ENCODE data around the gene RANGAP1. TPM values are rescaled to one million over a fixed set of nuclear protein-coding genes. Genes with fewer than 3 reads are reported as not detected.

The RANGAP1 gene
- polyA plus RNA-seq, 2 of the 4 experiments (the other 2 are of a cell fraction) = 44.9 to 75.1 TPM

DNA sequence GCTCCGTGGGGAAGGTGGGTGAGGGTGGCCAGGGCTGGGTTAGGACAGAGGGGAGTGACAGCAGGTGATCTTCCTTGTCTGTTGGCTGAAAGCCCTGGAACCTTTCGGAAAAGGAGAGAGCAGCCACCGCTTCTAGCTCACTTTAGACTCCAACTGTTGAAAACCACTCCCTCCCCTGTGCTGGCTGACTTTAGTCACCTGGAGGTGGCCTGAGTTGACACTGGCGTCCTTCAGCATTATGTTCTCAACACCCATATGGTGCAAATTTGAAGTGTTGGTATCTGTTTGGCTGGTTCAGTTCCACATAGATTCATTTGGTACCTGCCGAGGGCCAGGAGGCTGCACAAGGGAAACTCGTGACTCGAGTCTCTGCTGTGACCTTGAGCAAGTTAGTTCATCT, 44.2 kb upstream of the RANGAP1 start:
- ATAC-seq (no peak), FAIRE-seq (no peak), DNase-seq (ENCODE audit: low read depth in 1 of 2, low spot score in 1 of 2) (no peak)
- Histone ChIP-seq H3K27ac (no peak overlapping the region), H3K4me3 (no peak overlapping the region), H3K4me1 (no peaks in the 10 kb centered on the region), H3K9me3 (no peaks in the 10 kb centered on the region), H3K4me2 (no peak overlapping the region)
- WGBS (ENCODE audit: missing lambda C conversion rate) = 92% methylated on average over 7 of the region's 7 CpGs
- no peak for TF ChIP-seq CHD2 (IDR thresholded peaks at IDR 0.05; ENCODE audit: low read length, partially characterized antibody)
- no peak for TF ChIP-seq ZFP36 (IDR thresholded peaks at IDR 0.05; ENCODE audit: borderline replicate concordance, partially characterized antibody)
- no peak for TF ChIP-seq HOXB5 (CRISPR knock-in tag; IDR thresholded peaks at IDR 0.05)
- TF ChIP-seq TP53 (CRISPR knock-in tag; IDR thresholded peaks at IDR 0.05) = no peak
- TF ChIP-seq, protein P1, sequence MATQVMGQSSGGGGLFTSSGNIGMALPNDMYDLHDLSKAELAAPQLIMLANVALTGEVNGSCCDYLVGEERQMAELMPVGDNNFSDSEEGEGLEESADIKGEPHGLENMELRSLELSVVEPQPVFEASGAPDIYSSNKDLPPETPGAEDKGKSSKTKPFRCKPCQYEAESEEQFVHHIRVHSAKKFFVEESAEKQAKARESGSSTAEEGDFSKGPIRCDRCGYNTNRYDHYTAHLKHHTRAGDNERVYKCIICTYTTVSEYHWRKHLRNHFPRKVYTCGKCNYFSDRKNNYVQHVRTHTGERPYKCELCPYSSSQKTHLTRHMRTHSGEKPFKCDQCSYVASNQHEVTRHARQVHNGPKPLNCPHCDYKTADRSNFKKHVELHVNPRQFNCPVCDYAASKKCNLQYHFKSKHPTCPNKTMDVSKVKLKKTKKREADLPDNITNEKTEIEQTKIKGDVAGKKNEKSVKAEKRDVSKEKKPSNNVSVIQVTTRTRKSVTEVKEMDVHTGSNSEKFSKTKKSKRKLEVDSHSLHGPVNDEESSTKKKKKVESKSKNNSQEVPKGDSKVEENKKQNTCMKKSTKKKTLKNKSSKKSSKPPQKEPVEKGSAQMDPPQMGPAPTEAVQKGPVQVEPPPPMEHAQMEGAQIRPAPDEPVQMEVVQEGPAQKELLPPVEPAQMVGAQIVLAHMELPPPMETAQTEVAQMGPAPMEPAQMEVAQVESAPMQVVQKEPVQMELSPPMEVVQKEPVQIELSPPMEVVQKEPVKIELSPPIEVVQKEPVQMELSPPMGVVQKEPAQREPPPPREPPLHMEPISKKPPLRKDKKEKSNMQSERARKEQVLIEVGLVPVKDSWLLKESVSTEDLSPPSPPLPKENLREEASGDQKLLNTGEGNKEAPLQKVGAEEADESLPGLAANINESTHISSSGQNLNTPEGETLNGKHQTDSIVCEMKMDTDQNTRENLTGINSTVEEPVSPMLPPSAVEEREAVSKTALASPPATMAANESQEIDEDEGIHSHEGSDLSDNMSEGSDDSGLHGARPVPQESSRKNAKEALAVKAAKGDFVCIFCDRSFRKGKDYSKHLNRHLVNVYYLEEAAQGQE (IDR thresholded peaks at IDR 0.05) = no peak
- no peak for TF ChIP-seq EHF (CRISPR knock-in tag; IDR thresholded peaks at IDR 0.05)
- no peak for TF ChIP-seq KDM1A (IDR thresholded peaks at IDR 0.05; ENCODE audit: low read depth)
- TF ChIP-seq, protein P2, sequence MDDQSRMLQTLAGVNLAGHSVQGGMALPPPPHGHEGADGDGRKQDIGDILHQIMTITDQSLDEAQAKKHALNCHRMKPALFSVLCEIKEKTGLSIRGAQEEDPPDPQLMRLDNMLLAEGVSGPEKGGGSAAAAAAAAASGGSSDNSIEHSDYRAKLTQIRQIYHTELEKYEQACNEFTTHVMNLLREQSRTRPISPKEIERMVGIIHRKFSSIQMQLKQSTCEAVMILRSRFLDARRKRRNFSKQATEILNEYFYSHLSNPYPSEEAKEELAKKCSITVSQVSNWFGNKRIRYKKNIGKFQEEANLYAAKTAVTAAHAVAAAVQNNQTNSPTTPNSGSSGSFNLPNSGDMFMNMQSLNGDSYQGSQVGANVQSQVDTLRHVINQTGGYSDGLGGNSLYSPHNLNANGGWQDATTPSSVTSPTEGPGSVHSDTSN (IDR thresholded peaks at IDR 0.05) = no peak
- no peak for TF ChIP-seq ATOH8 (CRISPR knock-in tag; IDR thresholded peaks at IDR 0.05; ENCODE audit: low read depth)
- TF ChIP-seq CTCF (IDR thresholded peaks at IDR 0.05) = no peak
- TF ChIP-seq MAFK (IDR thresholded peaks at IDR 0.05; ENCODE audit: partially characterized antibody) = no peak
- TF ChIP-seq CBX8 (IDR thresholded peaks at IDR 0.05) = no peak
- no peak for TF ChIP-seq HOXA7 (CRISPR knock-in tag; IDR thresholded peaks at IDR 0.05)
- ChIA-PET POLR2A (no interaction called here), CTCF (interaction anchor here (0.6 kb wide), 1 partner anchor 188 kb away, joined by 4 read pairs; no protein-coding TSS in a partner anchor)

DNA sequence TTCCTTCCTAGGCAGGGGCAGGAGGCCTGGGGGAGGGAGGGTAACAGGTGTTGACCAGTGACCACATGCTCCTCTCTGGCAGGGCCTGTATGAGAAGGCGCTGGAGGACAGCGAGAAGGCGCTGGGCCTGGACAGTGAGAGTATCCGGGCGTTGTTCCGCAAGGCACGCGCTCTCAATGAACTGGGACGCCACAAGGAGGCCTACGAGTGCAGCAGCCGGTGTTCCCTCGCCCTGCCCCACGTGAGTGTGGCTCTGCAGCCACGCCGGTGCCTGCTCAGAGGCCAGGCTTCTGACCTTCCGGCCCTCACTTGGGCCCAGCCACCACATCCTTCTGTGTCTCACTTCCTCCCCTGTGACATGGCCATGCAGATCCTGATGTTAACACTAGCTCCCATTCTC, 41.1 kb upstream of the RANGAP1 start:
- DNase-seq (ENCODE audit: low read depth in 1 of 2, low spot score in 1 of 2) = no peak
- WGBS (ENCODE audit: missing lambda C conversion rate) = 94% methylated on average over 12 of the region's 16 CpGs
- ChIA-PET POLR2A (no interaction called here), CTCF (interaction anchor here (0.6 to 1.0 kb wide), 2 partner anchors 8 to 235 kb away, joined by 3 to 5 read pairs; partner anchors contain the start of gene EP300)
- H3K4me1 ChIP-seq = no peaks in the 10 kb centered on the region
- peak in 1 of 2 experiments; percentile 34; a peak in 2 of 6 replicates for ATAC-seq
- H3K4me3 ChIP-seq = no peak overlapping the region
- no peak overlapping the region for H3K4me2 ChIP-seq
- FAIRE-seq = no peak
- no peak overlapping the region for H3K27ac ChIP-seq
- H3K9me3 ChIP-seq = no peaks in the 10 kb centered on the region
- TF ChIP-seq MYC (IDR thresholded peaks at IDR 0.05; ENCODE audit: borderline replicate concordance, low read length) = no peak
- no peak for TF ChIP-seq RARB (CRISPR knock-in tag; IDR thresholded peaks at IDR 0.05)
- TF ChIP-seq CBX8 (IDR thresholded peaks at IDR 0.05) = no peak
- no peak for TF ChIP-seq FOSL2 (IDR thresholded peaks at IDR 0.05)
- TF ChIP-seq FOSL2 (CRISPR knock-in tag; IDR thresholded peaks at IDR 0.05) = no peak
- no peak for TF ChIP-seq BCL3 (IDR thresholded peaks at IDR 0.05)
- TF ChIP-seq, protein P3, sequence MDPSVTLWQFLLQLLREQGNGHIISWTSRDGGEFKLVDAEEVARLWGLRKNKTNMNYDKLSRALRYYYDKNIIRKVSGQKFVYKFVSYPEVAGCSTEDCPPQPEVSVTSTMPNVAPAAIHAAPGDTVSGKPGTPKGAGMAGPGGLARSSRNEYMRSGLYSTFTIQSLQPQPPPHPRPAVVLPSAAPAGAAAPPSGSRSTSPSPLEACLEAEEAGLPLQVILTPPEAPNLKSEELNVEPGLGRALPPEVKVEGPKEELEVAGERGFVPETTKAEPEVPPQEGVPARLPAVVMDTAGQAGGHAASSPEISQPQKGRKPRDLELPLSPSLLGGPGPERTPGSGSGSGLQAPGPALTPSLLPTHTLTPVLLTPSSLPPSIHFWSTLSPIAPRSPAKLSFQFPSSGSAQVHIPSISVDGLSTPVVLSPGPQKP (IDR thresholded peaks at IDR 0.05; ENCODE audit: low read depth, low read length) = no peak
- TF ChIP-seq, protein P4, sequence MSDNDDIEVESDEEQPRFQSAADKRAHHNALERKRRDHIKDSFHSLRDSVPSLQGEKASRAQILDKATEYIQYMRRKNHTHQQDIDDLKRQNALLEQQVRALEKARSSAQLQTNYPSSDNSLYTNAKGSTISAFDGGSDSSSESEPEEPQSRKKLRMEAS (IDR thresholded peaks at IDR 0.05) = no peak
- no peak for TF ChIP-seq HOXB5 (CRISPR knock-in tag; IDR thresholded peaks at IDR 0.05)
- no peak for TF ChIP-seq HOXB13 (CRISPR knock-in tag; IDR thresholded peaks at IDR 0.05; ENCODE audit: low read depth)
- TF ChIP-seq SREBF2 (IDR thresholded peaks at IDR 0.05) = no peak
- TF ChIP-seq ZSCAN20 (CRISPR knock-in tag; IDR thresholded peaks at IDR 0.05) = no peak
- no peak for TF ChIP-seq HEYL (CRISPR knock-in tag; IDR thresholded peaks at IDR 0.05)
- TF ChIP-seq POLR2A (IDR thresholded peaks at IDR 0.05; ENCODE audit: low read length) = no peak
